Pancreas (tissue), 10 donors: ENCODE results near the gene PYDC1. TPM values are rescaled to one million over a fixed set of nuclear protein-coding genes. Genes with fewer than 3 reads are reported as not detected.

Experiments used
- ATAC-seq, 4 donors: fragments of 200-7000 bp; cut with Tn5 transposase; one replicate each; pipeline versions ENCODE4 v1.8.0 to v1.9.1; 2020; ENCODE audit warnings: mild to moderate bottlenecking in 4 of 4, moderate library complexity in 4 of 4
- DNase-seq, 6 donors: peaks; one replicate each; pipeline ENCODE4 v3.0.0-alpha.2; 2020
- FAIRE-seq: peaks from 2 replicates; lab custom pipeline; 2012; peaks lifted over from hg19 to GRCh38; lab: Jason Lieb, UNC
- H3K27ac ChIP-seq, 4 donors: fragments of 200-600 bp; sonication (generic); 1 replicate in 3 of 4; 2 replicates in 1 of 4; pipeline versions ENCODE4 v1.5.0 to v1.8.0; 2020
- H3K27me3 ChIP-seq, 4 donors: fragments of 200-600 bp; one replicate each; pipeline ENCODE4 v1.8.0; 2021
- H3K36me3 ChIP-seq, 3 donors: fragments of 200-600 bp; sonication (generic) in 1 of 3; one replicate each; pipeline versions ENCODE4 v1.5.0 to v1.8.0; 2020 to 2021
- H3K4me1 ChIP-seq, 3 donors: fragments of 200-600 bp; one replicate each; pipeline ENCODE4 v1.8.0; 2021
- H3K4me3 ChIP-seq, 4 donors: fragments of 200-600 bp; sonication (generic) in 2 of 4; one replicate each; pipeline versions ENCODE4 v1.5.0 to v1.8.0; 2020 to 2021
- H3K9me3 ChIP-seq, 4 donors: fragments of 200-600 bp; one replicate each; pipeline ENCODE4 v1.8.0; 2021
- CTCF ChIP-seq, 4 donors: fragments of 200-600 bp; sonication (generic) in 3 of 4; IDR thresholded peaks; one replicate each; pipeline versions ENCODE4 v1.5.0 to v1.8.0; 2021; ENCODE audit warnings: antibody characterized with exemption in 4 of 4
- WGBS, 2 donors: extraction: QIAGEN DNeasy Blood & Tissue Kit; methylation state at CpG; one replicate each; pipeline ENCODE4 v1.1.7; 2013; 5-methylcytosine and 5-hydroxymethylcytosine counted together
- intact Hi-C, 3 donors: fragments of 100-400 bp; cut with DNase I; formaldehyde crosslinking; loops; one replicate each; pipeline versions ENCODE4 v1.11.1 to v1.14.2; 2022
- polyA plus RNA-seq, 2 donors: library from polyadenylated mRNA; stranded (reverse); fragments of 200-250 nt; gene quantifications; one replicate each; pipeline ENCODE4 v1.2.3, GENCODE V29; 2013
- total RNA-seq, 6 donors: library from RNA; stranded (reverse); fragmentation: NEBNext Ultra II Directional in 4 of 6; extraction: Animal tissue kit (Norgen Biotek cat#: 25700) in 4 of 6; gene quantifications; one replicate each; pipeline versions ENCODE4 v1.2.1 to v1.2.4, GENCODE V29; 2021 to 2023
- donor health status: healthy with polysubstance abuse.
- donor health status: DM: no; HTN: no; CAD: no; lungs with moderate emphysema.
- donor health status: DM: no; HTN: no; CAD: no.
- donor health status: control.
- donor health status: control.
- donor health status: Bipolar disorder and iron deficiency.
- donor health status: DM: yes; HTN: yes; CAD: no.
- donor health status: DM: no; HTN: no; CAD: no.
- donor health status: DM: no; HTN: no; CAD: no.
- donor health status: DM: yes; HTN: yes; CAD: no.

PYDC1 gene
- total and polyA plus RNA-seq, 8 donors: not detected

DNA sequence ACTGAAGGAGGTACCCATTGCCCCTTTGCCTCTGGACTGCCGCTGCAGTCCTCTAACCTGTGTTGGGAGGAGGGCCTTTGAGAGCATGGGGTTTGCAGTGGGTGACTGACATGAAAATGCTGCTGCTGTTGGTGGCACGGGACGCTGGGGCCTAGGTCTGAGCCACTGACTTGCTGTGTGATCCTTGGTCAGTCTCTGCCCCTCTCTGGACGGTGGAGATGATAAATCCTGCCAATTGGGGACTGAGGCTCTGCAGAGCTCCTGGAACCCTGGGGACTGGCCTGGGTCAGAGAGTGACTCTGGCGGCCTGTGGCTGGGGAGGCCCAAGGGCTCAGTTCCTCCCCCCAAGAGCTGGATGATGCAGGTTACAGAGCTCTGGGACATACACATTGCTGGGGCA lies 6.1 kb upstream of the PYDC1 start:
- Histone ChIP-seq H3K4me1 (no peaks in the 10 kb centered on the region), H3K4me3 (no peak overlapping the region), H3K36me3 (no peaks in the 10 kb centered on the region), H3K27me3 (no peaks in the 10 kb centered on the region), H3K27ac (no peak overlapping the region), H3K9me3 (no peaks in the 10 kb centered on the region)
- TF ChIP-seq CTCF (IDR thresholded peaks at IDR 0.05): no peak
- FAIRE-seq (no peak), DNase-seq (no peak), ATAC-seq (no peak)
- intact Hi-C loops: no loop called here
- 88 to 94% methylated on average over 5 of the region's 5 CpGs for WGBS, 2 donors

- no peaks in the 10 kb centered on the region for H3K9me3 ChIP-seq
- intact Hi-C loops: no loop called here
- H3K27ac ChIP-seq: no peak overlapping the region
- H3K4me1 ChIP-seq: peaks cover 4 to 6% (median 5%) of the 10 kb centered on the region in 3 donors
- ATAC-seq (no peak), DNase-seq (no peak), FAIRE-seq (no peak)
- no peaks in the 10 kb centered on the region for H3K36me3 ChIP-seq
- peaks cover 0 to 11% (median 2%) of the 10 kb centered on the region in 4 donors for H3K27me3 ChIP-seq
- H3K4me3 ChIP-seq: no peak overlapping the region
- TF ChIP-seq CTCF (IDR thresholded peaks at IDR 0.05): no peak
- 75 to 78% methylated on average over 12 of the region's 12 CpGs for WGBS, 2 donors
Measured at GRCh38 chr16:31221357-31222160, 4.6 kb upstream of the PYDC1 start.

DNA sequence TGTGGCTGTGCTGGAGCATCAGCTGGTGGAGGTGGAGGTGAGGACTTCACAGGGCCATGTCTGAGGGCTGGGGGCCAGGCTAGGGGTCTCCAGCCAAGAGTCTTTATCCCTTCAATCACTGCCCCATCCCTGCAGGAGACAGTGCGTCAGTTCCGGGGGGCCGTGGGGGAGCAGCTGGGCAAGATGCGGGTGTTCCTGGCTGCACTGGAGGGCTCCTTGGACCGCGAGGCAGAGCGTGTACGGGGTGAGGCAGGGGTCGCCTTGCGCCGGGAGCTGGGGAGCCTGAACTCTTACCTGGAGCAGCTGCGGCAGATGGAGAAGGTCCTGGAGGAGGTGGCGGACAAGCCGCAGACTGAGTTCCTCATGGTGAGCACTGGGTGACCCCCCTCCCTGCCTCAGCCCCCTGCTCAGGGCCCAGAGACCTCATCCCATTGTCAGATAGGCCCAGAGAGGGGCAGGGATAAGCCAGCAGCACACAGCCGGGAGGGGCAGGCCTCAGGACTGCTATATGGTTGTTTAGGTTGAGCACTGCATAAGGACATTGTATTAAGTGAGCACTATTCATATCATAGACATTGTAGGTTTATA lies 2.3 kb upstream of the PYDC1 start:
- no peak for TF ChIP-seq CTCF (IDR thresholded peaks at IDR 0.05)
- H3K4me1 ChIP-seq: peaks cover 15 to 17% (median 16%) of the 10 kb centered on the region in 3 donors
- ATAC-seq (no peak), DNase-seq (peak in 1 of 6 donors; percentile 55), FAIRE-seq (no peak)
- WGBS, 2 donors: 84 to 89% methylated on average over 15 of the region's 15 CpGs
- peaks cover 0 to 18% (median 3%) of the 10 kb centered on the region in 4 donors for H3K27me3 ChIP-seq
- H3K4me3 ChIP-seq: no peak overlapping the region
- no peaks in the 10 kb centered on the region for H3K36me3 ChIP-seq
- intact Hi-C loops: no loop called here
- H3K27ac ChIP-seq: no peak overlapping the region
- no peaks in the 10 kb centered on the region for H3K9me3 ChIP-seq

DNA sequence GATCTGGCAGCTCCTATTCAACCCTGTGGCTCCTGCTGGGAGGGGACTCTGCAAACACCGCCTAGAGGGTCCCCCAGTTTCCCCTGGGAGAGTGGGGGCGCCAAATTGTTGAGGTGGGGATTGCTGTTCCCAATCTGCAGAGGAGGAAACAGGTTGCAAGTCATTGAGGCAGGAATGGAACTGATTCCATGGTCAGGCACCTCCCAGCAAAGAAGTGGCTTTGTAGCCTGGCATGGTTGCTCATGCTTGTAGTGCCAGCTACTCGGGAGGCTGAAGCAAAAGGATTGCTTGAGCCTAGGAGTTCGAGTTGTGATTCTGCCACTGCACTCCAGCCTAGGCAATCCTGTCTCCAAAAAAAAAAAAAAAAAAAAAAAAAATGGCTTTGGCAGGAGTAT lies 198 bp upstream of the PYDC1 start:
- intact Hi-C loops: no loop called here
- Histone ChIP-seq H3K4me3 (no peak overlapping the region), H3K27ac (no peak overlapping the region), H3K9me3 (no peaks in the 10 kb centered on the region), H3K4me1 (peaks cover 15 to 17% (median 16%) of the 10 kb centered on the region in 3 donors), H3K36me3 (no peaks in the 10 kb centered on the region), H3K27me3 (peaks cover 0 to 18% (median 3%) of the 10 kb centered on the region in 4 donors)
- ATAC-seq: no peak
- no peak for FAIRE-seq
- DNase-seq: no peak
- TF ChIP-seq CTCF (IDR thresholded peaks at IDR 0.05): no peak
- 17 to 18% methylated on average over 4 of the region's 4 CpGs for WGBS, 2 donors
